Esophagus squamous epithelium (tissue), 5 donors: Measurements from ENCODE around the gene ZNF416. TPM values are rescaled to one million over a fixed set of nuclear protein-coding genes. Genes with fewer than 3 reads are reported as not detected.

ENCODE experiments used
- DNase-seq: peaks from one replicate; lab custom pipeline; 2025; lab: John Stamatoyannopoulos, UW
- H3K27ac ChIP-seq, 4 donors: fragments of 200-600 bp; sonication (generic); one replicate each; pipeline ENCODE4 v1.5.1; 2016 to 2019; ENCODE audit warnings: mild to moderate bottlenecking in 1 of 4
- H3K27me3 ChIP-seq, 4 donors: fragments of 200-600 bp; sonication (generic); 1 replicate in 3 of 4; 2 replicates in 1 of 4; pipeline versions ENCODE4 v1.5.1 to v1.6.0; 2017 to 2021; ENCODE audit warnings: antibody characterized with exemption in 1 of 4
- H3K36me3 ChIP-seq, 3 donors: fragments of 200-600 bp; sonication (generic); one replicate each; pipeline ENCODE4 v1.5.1; 2016 to 2019
- H3K4me1 ChIP-seq, 3 donors: fragments of 200-600 bp; sonication (generic); one replicate each; pipeline ENCODE4 v1.5.1; 2017 to 2019
- H3K4me3 ChIP-seq, 4 donors: fragments of 200-600 bp; sonication (generic); 1 replicate in 3 of 4; 2 replicates in 1 of 4; pipeline ENCODE4 v1.5.1; 2016 to 2019; ENCODE audit warnings: mild to moderate bottlenecking in 2 of 4, moderate library complexity in 1 of 4
- H3K9me3 ChIP-seq, 3 donors: fragments of 200-600 bp; sonication (generic); one replicate each; pipeline ENCODE4 v1.5.1; 2016 to 2019
- CTCF ChIP-seq, 6 experiments: fragments of 450-650 bp in 4 of 6; fragments of 200-600 bp in 2 of 6; sonication (generic) in 2 of 6; IDR thresholded peaks; one replicate each; pipeline ENCODE4 v1.5.1; 2016 to 2019; ENCODE audit warnings: antibody characterized with exemption in 6 of 6, mild to moderate bottlenecking in 4 of 6, moderate library complexity in 4 of 6
- POLR2A ChIP-seq, 4 donors: fragments of 450-650 bp; IDR thresholded peaks; one replicate each; pipeline ENCODE4 v1.6.1; 2017; ENCODE audit warnings: antibody characterized with exemption in 4 of 4, mild to moderate bottlenecking in 4 of 4, moderate library complexity in 3 of 4
- WGBS, 2 donors: methylation state at CpG; one replicate each; pipeline ENCODE4 v1.1.5; 2018; 5-methylcytosine and 5-hydroxymethylcytosine counted together
- intact Hi-C: fragments of 100-400 bp; cut with DNase I; formaldehyde crosslinking; loops from one replicate; pipeline ENCODE4 v1.15.0; 2022
- total RNA-seq, 4 donors: library from RNA; depleted of rRNA; stranded (reverse); fragments of >200 nt; gene quantifications; one replicate each; pipeline ENCODE4 v1.1.0, GENCODE V29; 2016
- donor health status: DM: yes; HTN: yes; CAD: no.

ZNF416 gene
- total RNA-seq, 4 donors from 2014 or later = 1.6 to 6.5 (median 3.9) TPM

GRCh38 chr19:57572415-57572947 lies 6.2 kb downstream of the ZNF416 start:
- H3K27me3 ChIP-seq = no peaks in the 10 kb centered on the region
- DNase-seq = no peak
- H3K27ac ChIP-seq = no peak overlapping the region
- peak overlapping the region in 1 of 4 donors; percentile 23 for H3K4me3 ChIP-seq
- intact Hi-C loops = no loop called here
- H3K36me3 ChIP-seq = peaks cover 32 to 72% (median 35%) of the 10 kb centered on the region in 3 donors
- H3K4me1 ChIP-seq = peaks cover 0 to 3% (median 0%) of the 10 kb centered on the region in 3 donors
- H3K9me3 ChIP-seq = peaks cover 4 to 100% (median 86%) of the 10 kb centered on the region in 3 donors
- TF ChIP-seq CTCF (IDR thresholded peaks at IDR 0.05) (no peak), POLR2A (IDR thresholded peaks at IDR 0.05) (no peak)
- 91 to 96% methylated on average over 3 of the region's 3 CpGs for WGBS, 2 donors

GRCh38 chr19:57570707-57571106 lies 8.0 kb downstream of the ZNF416 start:
- no peak for TF ChIP-seq CTCF (IDR thresholded peaks at IDR 0.05)
- no peak for TF ChIP-seq POLR2A (IDR thresholded peaks at IDR 0.05)
- intact Hi-C loops = no loop called here
- Histone ChIP-seq H3K4me1 (no peaks in the 10 kb centered on the region), H3K4me3 (no peak overlapping the region), H3K27me3 (no peaks in the 10 kb centered on the region), H3K27ac (no peak overlapping the region), H3K9me3 (peaks cover 10 to 100% (median 87%) of the 10 kb centered on the region in 3 donors), H3K36me3 (peaks cover 25 to 55% (median 32%) of the 10 kb centered on the region in 3 donors)
- DNase-seq = no peak

GRCh38 chr19:57566396-57567265 lies 12.1 kb downstream of the ZNF416 start:
- intact Hi-C loops = no loop called here
- Histone ChIP-seq H3K27ac (no peak overlapping the region), H3K4me1 (no peaks in the 10 kb centered on the region), H3K4me3 (no peak overlapping the region), H3K9me3 (peaks cover 10 to 95% (median 79%) of the 10 kb centered on the region in 3 donors), H3K27me3 (no peaks in the 10 kb centered on the region), H3K36me3 (peaks cover 0 to 14% (median 0%) of the 10 kb centered on the region in 3 donors)
- TF ChIP-seq POLR2A (IDR thresholded peaks at IDR 0.05) = no peak
- TF ChIP-seq CTCF (IDR thresholded peaks at IDR 0.05) = no peak
- 55% methylated on average over 7 of the region's 7 CpGs for WGBS, 2 donors
- DNase-seq = no peak

- WGBS, 2 donors = 19 to 40% methylated on average over 1 of the region's 1 CpG
- intact Hi-C loops = no loop called here
- Histone ChIP-seq H3K9me3 (peaks cover 6 to 77% (median 62%) of the 10 kb centered on the region in 3 donors), H3K4me3 (no peak overlapping the region), H3K27me3 (no peaks in the 10 kb centered on the region), H3K4me1 (peaks cover 4 to 15% (median 6%) of the 10 kb centered on the region in 3 donors), H3K36me3 (no peaks in the 10 kb centered on the region), H3K27ac (no peak overlapping the region)
- TF ChIP-seq CTCF (IDR thresholded peaks at IDR 0.05) = no peak
- no peak for TF ChIP-seq POLR2A (IDR thresholded peaks at IDR 0.05)
- DNase-seq = no peak
These were observed 15.2 kb downstream of the ZNF416 start for GRCh38 chr19:57563547-57563946.

- Histone ChIP-seq H3K4me1 (peaks cover 5 to 23% (median 13%) of the 10 kb centered on the region in 3 donors), H3K9me3 (peaks cover 0 to 54% (median 45%) of the 10 kb centered on the region in 3 donors), H3K27ac (peak overlapping the region; percentile 50 to 82 (median 76)), H3K4me3 (peak overlapping the region; percentile 51 to 99 (median 90)), H3K36me3 (peaks cover 12 to 22% (median 13%) of the 10 kb centered on the region in 3 donors), H3K27me3 (no peaks in the 10 kb centered on the region)
- intact Hi-C loops = no loop called here
- WGBS, 2 donors = 18 to 50% methylated on average over 5 to 11 of the region's 23 CpGs
- no peak for DNase-seq
- TF ChIP-seq CTCF (IDR thresholded peaks at IDR 0.05) (no peak), POLR2A (IDR thresholded peaks at IDR 0.05) (no peak)
These were observed 18.6 kb downstream of the ZNF416 start for GRCh38 chr19:57560049-57560491.
